MM.1S (cell line): ENCODE measurements around the gene MACROD2.
A peak's percentile ranks its signal among the peaks of the same experiment; 100 is the strongest.

ENCODE experiments used
- DNase-seq: peaks from one replicate; pipeline ENCODE4 v3.0.0-alpha.2; 2015
- H2AFZ ChIP-seq: fragments of 300-600 bp; sonication (generic); 2 replicates; pipeline ENCODE4 v1.6.0; 2016; ENCODE audit warnings: antibody characterized with exemption, low read length
- H3F3A ChIP-seq: fragments of 300-600 bp; sonication (generic); 2 replicates; pipeline ENCODE4 v1.6.1; 2016; ENCODE audit warnings: mild to moderate bottlenecking, antibody characterized with exemption, low read length, moderate library complexity, mixed read lengths; ENCODE audit not compliant: insufficient read depth
- H3K27ac ChIP-seq: fragments of 300-600 bp; sonication (generic); 2 replicates; pipeline ENCODE4 v1.5.1; 2016; ENCODE audit warnings: mild to moderate bottlenecking, low read length
- H3K27me3 ChIP-seq: fragments of 300-600 bp; sonication (generic); replicated peaks from 2 replicates; pipeline ENCODE4 v1.6.0; 2016; ENCODE audit warnings: low read length; ENCODE audit not compliant: insufficient read depth
- H3K36me3 ChIP-seq: fragments of 300-600 bp; sonication (generic); replicated peaks from 2 replicates; pipeline ENCODE4 v1.6.1; 2016; ENCODE audit warnings: mild to moderate bottlenecking, low read length, mixed read lengths; ENCODE audit not compliant: insufficient read depth
- H3K4me1 ChIP-seq: fragments of 300-600 bp; sonication (generic); 2 replicates; pipeline ENCODE4 v1.6.1; 2016; ENCODE audit warnings: low read length, mixed read lengths
- H3K4me2 ChIP-seq: fragments of 300-600 bp; sonication (generic); 2 replicates; pipeline ENCODE4 v1.6.0; 2016; ENCODE audit warnings: low read depth, low read length
- H3K4me3 ChIP-seq: fragments of 300-600 bp; sonication (generic); 2 replicates; pipeline ENCODE4 v1.5.1; 2016; ENCODE audit warnings: low read length, mixed read lengths
- H3K79me2 ChIP-seq: fragments of 300-600 bp; sonication (generic); 2 replicates; pipeline ENCODE4 v1.6.1; 2016; ENCODE audit warnings: mixed run types, low read length, mixed read lengths
- H3K9ac ChIP-seq: fragments of 300-600 bp; sonication (generic); 2 replicates; pipeline ENCODE4 v1.6.1; 2016; ENCODE audit warnings: low read length, mixed read lengths
- H3K9me2 ChIP-seq: fragments of 300-600 bp; sonication (generic); replicated peaks from 2 replicates; pipeline ENCODE4 v1.6.1; 2016; ENCODE audit warnings: mild to moderate bottlenecking, low read length, mixed read lengths; ENCODE audit not compliant: insufficient read depth
- H3K9me3 ChIP-seq: fragments of 300-600 bp; sonication (generic); replicated peaks from 2 replicates; pipeline ENCODE4 v1.6.1; 2016; ENCODE audit warnings: mild to moderate bottlenecking, low read length, mixed read lengths; ENCODE audit not compliant: insufficient read depth
- H4K20me1 ChIP-seq: fragments of 300-600 bp; sonication (generic); 2 replicates; pipeline ENCODE4 v1.6.1; 2016; ENCODE audit warnings: mild to moderate bottlenecking, low read length, moderate library complexity, mixed read lengths; ENCODE audit not compliant: insufficient read depth
- EZH2 ChIP-seq: fragments of 300-600 bp; sonication (generic); optimal IDR thresholded peaks from 2 replicates; pipeline ENCODE3; 2017; ENCODE audit warnings: low read depth, mild to moderate bottlenecking, antibody characterized with exemption, low read length, mixed read lengths
- EZH2phosphoT487 ChIP-seq: fragments of 300-600 bp; sonication (generic); IDR thresholded peaks from 2 replicates; pipeline ENCODE4 v1.6.1; 2018; ENCODE audit warnings: antibody characterized with exemption, low read length
- TF ChIP-seq, protein P1 (sequence below): fragments of 300-600 bp; sonication (generic); IDR thresholded peaks from 2 replicates; pipeline ENCODE4 v1.5.1; 2016; ENCODE audit warnings: antibody characterized with exemption, low read length, mixed read lengths

Gene MACROD2

DNA sequence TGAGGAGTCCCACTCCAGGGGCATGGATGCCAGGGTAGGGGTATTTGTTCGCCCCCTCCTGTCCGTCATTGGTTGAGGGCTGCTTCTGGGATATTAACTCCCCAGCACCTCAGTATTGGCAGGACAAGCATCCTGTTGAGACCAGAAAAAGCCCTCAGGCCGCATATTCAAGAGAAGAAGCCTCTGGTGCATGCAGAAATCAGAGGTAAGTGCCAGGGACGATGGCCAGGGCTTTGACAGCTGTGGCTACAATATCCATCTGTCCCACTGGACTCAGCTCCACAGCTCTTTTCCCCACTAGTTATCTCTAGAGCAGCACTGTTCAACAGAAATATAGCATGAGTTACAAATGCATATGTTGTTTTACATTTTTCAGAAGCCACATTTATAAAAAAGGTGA, 1926.6 kb downstream of the MACROD2 start:
- H3K36me3 ChIP-seq = no peaks in the 10 kb centered on the region
- H3K27ac ChIP-seq = no peak overlapping the region
- no peak overlapping the region for H2AFZ ChIP-seq
- H3K4me2 ChIP-seq = no peak overlapping the region
- no peak overlapping the region for H3K4me3 ChIP-seq
- TF ChIP-seq EZH2phosphoT487 = no peak
- no peak for TF ChIP-seq EZH2
- TF ChIP-seq, protein P1, sequence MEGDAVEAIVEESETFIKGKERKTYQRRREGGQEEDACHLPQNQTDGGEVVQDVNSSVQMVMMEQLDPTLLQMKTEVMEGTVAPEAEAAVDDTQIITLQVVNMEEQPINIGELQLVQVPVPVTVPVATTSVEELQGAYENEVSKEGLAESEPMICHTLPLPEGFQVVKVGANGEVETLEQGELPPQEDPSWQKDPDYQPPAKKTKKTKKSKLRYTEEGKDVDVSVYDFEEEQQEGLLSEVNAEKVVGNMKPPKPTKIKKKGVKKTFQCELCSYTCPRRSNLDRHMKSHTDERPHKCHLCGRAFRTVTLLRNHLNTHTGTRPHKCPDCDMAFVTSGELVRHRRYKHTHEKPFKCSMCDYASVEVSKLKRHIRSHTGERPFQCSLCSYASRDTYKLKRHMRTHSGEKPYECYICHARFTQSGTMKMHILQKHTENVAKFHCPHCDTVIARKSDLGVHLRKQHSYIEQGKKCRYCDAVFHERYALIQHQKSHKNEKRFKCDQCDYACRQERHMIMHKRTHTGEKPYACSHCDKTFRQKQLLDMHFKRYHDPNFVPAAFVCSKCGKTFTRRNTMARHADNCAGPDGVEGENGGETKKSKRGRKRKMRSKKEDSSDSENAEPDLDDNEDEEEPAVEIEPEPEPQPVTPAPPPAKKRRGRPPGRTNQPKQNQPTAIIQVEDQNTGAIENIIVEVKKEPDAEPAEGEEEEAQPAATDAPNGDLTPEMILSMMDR = no peak
- peaks cover 24% of the 10 kb centered on the region for H3K4me1 ChIP-seq
- no peak overlapping the region for H3K9ac ChIP-seq
- no peaks in the 10 kb centered on the region for H3K79me2 ChIP-seq
- H3K9me2 ChIP-seq = no peaks in the 10 kb centered on the region
- DNase-seq = no peak
- no peaks in the 10 kb centered on the region for H4K20me1 ChIP-seq
- H3K27me3 ChIP-seq = no peaks in the 10 kb centered on the region
- no peaks in the 10 kb centered on the region for H3K9me3 ChIP-seq
- no peaks in the 10 kb centered on the region for H3F3A ChIP-seq

DNA sequence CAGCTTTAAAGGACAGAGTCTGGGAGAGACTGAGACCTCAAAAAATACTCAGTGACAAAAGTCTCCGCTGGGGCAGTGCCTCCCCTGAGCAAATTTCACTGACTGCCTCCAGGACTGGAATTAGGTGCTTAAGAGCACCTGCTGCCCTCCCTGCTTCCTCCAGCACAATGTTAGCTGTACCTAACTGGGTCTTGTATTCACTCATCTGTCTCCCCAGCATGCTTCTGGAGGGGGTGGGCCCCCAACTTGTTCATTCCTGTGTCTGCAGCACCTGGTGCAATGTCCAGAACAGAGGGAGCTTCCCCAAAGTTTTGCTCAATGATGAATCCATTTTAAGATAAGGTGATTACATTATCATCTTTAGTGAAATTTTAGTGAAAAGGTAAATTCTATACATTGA, 1927.2 kb downstream of the MACROD2 start:
- H3K27ac ChIP-seq = no peak overlapping the region
- H3F3A ChIP-seq = no peaks in the 10 kb centered on the region
- TF ChIP-seq EZH2phosphoT487 (no peak), EZH2 (no peak)
- TF ChIP-seq, protein P1 = no peak
- H3K4me1 ChIP-seq = peaks cover 24% of the 10 kb centered on the region
- DNase-seq = no peak
- peak overlapping the region; percentile 22; the same call in 1 of the 2 replicates for H3K4me2 ChIP-seq
- no peak overlapping the region for H2AFZ ChIP-seq
- no peaks in the 10 kb centered on the region for H4K20me1 ChIP-seq
- H3K79me2 ChIP-seq = no peaks in the 10 kb centered on the region
- no peaks in the 10 kb centered on the region for H3K9me2 ChIP-seq
- no peaks in the 10 kb centered on the region for H3K9me3 ChIP-seq
- H3K36me3 ChIP-seq = no peaks in the 10 kb centered on the region
- H3K9ac ChIP-seq = no peak overlapping the region
- no peaks in the 10 kb centered on the region for H3K27me3 ChIP-seq
- H3K4me3 ChIP-seq = no peak overlapping the region

DNA sequence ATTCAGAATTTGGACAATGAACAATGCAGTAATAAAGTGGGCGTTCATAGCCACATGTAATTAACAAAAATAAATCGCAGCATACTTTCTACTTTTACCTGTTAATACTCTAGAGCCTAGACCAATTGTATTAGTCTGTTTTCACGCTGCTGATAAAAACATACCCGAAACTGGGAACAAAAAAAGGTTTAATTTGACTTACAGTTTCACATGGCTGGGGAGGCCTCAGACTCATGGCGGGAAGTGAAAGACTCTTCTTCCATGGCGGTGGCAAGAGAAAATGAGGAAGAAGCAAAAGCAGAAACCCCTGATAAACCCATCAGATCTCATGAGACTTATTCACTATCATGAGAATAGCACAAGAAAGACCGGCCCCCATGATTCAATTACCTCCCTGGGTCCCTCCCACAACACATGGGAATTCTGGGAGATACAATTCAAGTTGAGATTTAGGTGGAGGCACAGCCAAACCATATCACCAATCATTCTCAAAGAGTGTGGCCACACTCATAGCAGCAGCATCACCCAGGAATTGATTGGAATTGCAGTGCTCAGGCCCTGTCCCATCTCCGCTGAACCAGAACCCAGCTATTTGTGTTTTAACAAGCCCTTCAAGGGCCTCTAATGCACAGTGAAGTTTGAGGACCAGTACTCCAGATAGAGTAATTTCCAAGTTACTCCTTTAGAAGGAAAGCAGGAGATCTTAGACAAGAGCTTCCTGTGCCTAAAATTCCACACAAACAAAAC, 1927.9 kb downstream of the MACROD2 start:
- Histone ChIP-seq H4K20me1 (no peaks in the 10 kb centered on the region), H3K27ac (no peak overlapping the region), H2AFZ (no peak overlapping the region), H3K27me3 (no peaks in the 10 kb centered on the region), H3K36me3 (no peaks in the 10 kb centered on the region), H3K4me2 (peak overlapping the region; percentile 22; the same call in 1 of the 2 replicates), H3K4me3 (no peak overlapping the region), H3K79me2 (no peaks in the 10 kb centered on the region), H3F3A (no peaks in the 10 kb centered on the region), H3K9me3 (no peaks in the 10 kb centered on the region), H3K9me2 (no peaks in the 10 kb centered on the region), H3K9ac (no peak overlapping the region), H3K4me1 (peaks cover 24% of the 10 kb centered on the region)
- DNase-seq = peak; percentile 47
- TF ChIP-seq EZH2phosphoT487 (no peak), EZH2 (no peak)
- TF ChIP-seq, protein P1 = no peak
